HL-60 (cell line): ENCODE results near the gene MATK.

Experiments used
- CTCF ChIP-seq: IDR thresholded peaks from one replicate; pipeline ENCODE4 v1.5.1; 2011; ENCODE audit warnings: low read length, control low read depth, inconsistent platforms; ENCODE audit not compliant: insufficient read depth
- GABPA ChIP-seq: IDR thresholded peaks from 2 replicates; pipeline ENCODE4 v1.6.1; 2012; ENCODE audit warnings: low read depth
- POLR2AphosphoS5 ChIP-seq: IDR thresholded peaks from 2 replicates; pipeline ENCODE4 v1.6.1; 2012; ENCODE audit warnings: low read depth
- REST ChIP-seq: IDR thresholded peaks from 2 replicates; pipeline ENCODE4 v1.6.1; 2012; ENCODE audit warnings: low read depth; ENCODE audit not compliant: insufficient replicate concordance

GRCh38 chr19:3759482-3760254 lies 26.5 kb downstream of the MATK start:
- TF ChIP-seq GABPA (no peak), CTCF (no peak), REST (no peak), POLR2AphosphoS5 (no peak)
